Duodenal mucosa (tissue), 2 donors: ENCODE data around the gene POFUT1.
"Not testable (repeated sequence)": the region's sequence is repeated elsewhere in the genome, so short reads cannot be mapped to it uniquely, and the experiment has no call there.

Experiments used
- H3K27ac ChIP-seq: one replicate; pipeline ENCODE4 v1.7.0; 2013; ENCODE audit warnings: low read depth, low read length
- H3K27me3 ChIP-seq, 2 donors: one replicate each; pipeline ENCODE4 v1.7.0; 2013; ENCODE audit warnings: low read length in 2 of 2, control low read depth in 1 of 2; ENCODE audit not compliant: insufficient read depth in 2 of 2, control insufficient read depth in 1 of 2
- H3K36me3 ChIP-seq, 2 donors: one replicate each; pipeline ENCODE4 v1.7.0; 2013; ENCODE audit warnings: low read length in 2 of 2, control low read depth in 1 of 2; ENCODE audit not compliant: insufficient read depth in 2 of 2, control insufficient read depth in 1 of 2
- H3K4me1 ChIP-seq, 2 donors: one replicate each; pipeline ENCODE4 v1.7.0; 2013; ENCODE audit warnings: low read length in 2 of 2, control low read depth in 1 of 2; ENCODE audit not compliant: insufficient read depth in 2 of 2, control insufficient read depth in 1 of 2
- H3K4me3 ChIP-seq, 2 donors: one replicate each; pipeline ENCODE4 v1.7.0; 2013; ENCODE audit warnings: low read length in 2 of 2, low read depth in 1 of 2
- H3K9ac ChIP-seq, 2 donors: one replicate each; pipeline ENCODE4 v1.7.0; 2013; ENCODE audit warnings: low read length in 2 of 2, low read depth in 1 of 2
- H3K9me3 ChIP-seq, 2 donors: one replicate each; pipeline ENCODE4 v1.7.0; 2013; ENCODE audit warnings: low read length in 2 of 2, control low read depth in 1 of 2; ENCODE audit not compliant: control insufficient read depth in 1 of 2

POFUT1 gene

GRCh38 chr20:32195581-32195980, 12.1 kb upstream of the POFUT1 start:
- peaks cover 36 to 54% of the 10 kb centered on the region in 2 donors for H3K36me3 ChIP-seq

GRCh38 chr20:32196613-32197012, 11.1 kb upstream of the POFUT1 start:
- not testable (repeated sequence) for H3K9ac ChIP-seq, H3K27me3 ChIP-seq, H3K9me3 ChIP-seq, H3K27ac ChIP-seq, H3K4me1 ChIP-seq, H3K4me3 ChIP-seq
- peaks cover 40 to 64% of the 10 kb centered on the region in 2 donors for H3K36me3 ChIP-seq

More at GRCh38 chr20:32195581-32195980, 12.1 kb upstream of the POFUT1 start:
- Histone ChIP-seq H3K27ac (no peak overlapping the region), H3K27me3 (no peaks in the 10 kb centered on the region), H3K4me3 (no peak overlapping the region), H3K9me3 (no peaks in the 10 kb centered on the region), H3K9ac (no peak overlapping the region), H3K4me1 (peaks cover 12 to 13% of the 10 kb centered on the region in 2 donors)

GRCh38 chr20:32197136-32197535, 10.5 kb upstream of the POFUT1 start:
- H3K36me3 ChIP-seq = peaks cover 43 to 69% of the 10 kb centered on the region in 2 donors
- H3K9ac ChIP-seq, H3K9me3 ChIP-seq, H3K27me3 ChIP-seq, H3K4me1 ChIP-seq, H3K4me3 ChIP-seq, H3K27ac ChIP-seq: not testable (repeated sequence)

GRCh38 chr20:32199006-32199405, 8.7 kb upstream of the POFUT1 start:
- peaks cover 15 to 20% of the 10 kb centered on the region in 2 donors for H3K4me1 ChIP-seq
- H3K36me3 ChIP-seq = peaks cover 43 to 76% of the 10 kb centered on the region in 2 donors
- no peak overlapping the region for H3K9ac ChIP-seq
- no peaks in the 10 kb centered on the region for H3K9me3 ChIP-seq
- H3K27ac ChIP-seq = no peak overlapping the region
- no peak overlapping the region for H3K4me3 ChIP-seq
- no peaks in the 10 kb centered on the region for H3K27me3 ChIP-seq

- H3K4me3 ChIP-seq = no peak overlapping the region
- H3K9me3 ChIP-seq = no peaks in the 10 kb centered on the region
- peaks cover 27 to 59% of the 10 kb centered on the region in 2 donors for H3K36me3 ChIP-seq
- H3K9ac ChIP-seq = no peak overlapping the region
- peaks cover 37 to 38% of the 10 kb centered on the region in 2 donors for H3K4me1 ChIP-seq
- H3K27me3 ChIP-seq = no peaks in the 10 kb centered on the region
- H3K27ac ChIP-seq = no peak overlapping the region
These were observed 6.2 kb upstream of the POFUT1 start for GRCh38 chr20:32201296-32201976.

- peaks cover 25 to 55% of the 10 kb centered on the region in 2 donors for H3K36me3 ChIP-seq
- no peak overlapping the region for H3K9ac ChIP-seq
- H3K9me3 ChIP-seq = no peaks in the 10 kb centered on the region
- H3K4me3 ChIP-seq = no peak overlapping the region
- no peaks in the 10 kb centered on the region for H3K27me3 ChIP-seq
- peaks cover 42 to 44% of the 10 kb centered on the region in 2 donors for H3K4me1 ChIP-seq
- no peak overlapping the region for H3K27ac ChIP-seq
These were observed 5.7 kb upstream of the POFUT1 start for GRCh38 chr20:32201977-32202363.

- H3K9me3 ChIP-seq = no peaks in the 10 kb centered on the region
- H3K36me3 ChIP-seq = peaks cover 17 to 41% of the 10 kb centered on the region in 2 donors
- H3K27me3 ChIP-seq = no peaks in the 10 kb centered on the region
- peak overlapping the region; percentile 28 for H3K27ac ChIP-seq
- H3K4me3 ChIP-seq = peak overlapping the region; percentile 28 to 41
- peaks cover 45 to 51% of the 10 kb centered on the region in 2 donors for H3K4me1 ChIP-seq
- peak overlapping the region; percentile 87 to 99 for H3K9ac ChIP-seq
These were observed 4.1 kb upstream of the POFUT1 start for GRCh38 chr20:32203356-32204204.

- H3K4me1 ChIP-seq = peaks cover 51 to 59% of the 10 kb centered on the region in 2 donors
- peak overlapping the region; percentile 28 for H3K27ac ChIP-seq
- H3K36me3 ChIP-seq = peaks cover 11 to 32% of the 10 kb centered on the region in 2 donors
- peak overlapping the region; percentile 93 to 95 for H3K4me3 ChIP-seq
- H3K9me3 ChIP-seq = no peaks in the 10 kb centered on the region
- no peaks in the 10 kb centered on the region for H3K27me3 ChIP-seq
- peak overlapping the region; percentile 87 to 99 for H3K9ac ChIP-seq
These were observed 3.2 kb upstream of the POFUT1 start for GRCh38 chr20:32204205-32205109.

GRCh38 chr20:32205110-32205842, 2.4 kb upstream of the POFUT1 start:
- Histone ChIP-seq H3K36me3 (peaks cover 7 to 31% of the 10 kb centered on the region in 2 donors), H3K27ac (peak overlapping the region; percentile 13), H3K9me3 (no peaks in the 10 kb centered on the region), H3K27me3 (no peaks in the 10 kb centered on the region), H3K9ac (peak overlapping the region; percentile 87 to 99), H3K4me1 (peaks cover 58 to 68% of the 10 kb centered on the region in 2 donors), H3K4me3 (peak overlapping the region; percentile 93 to 95)
